Stomach (tissue), 4 donors: Measurements from ENCODE around the gene ATP6V0D1.

Source experiments
- POLR2A ChIP-seq, 4 donors: fragments of 450-650 bp; IDR thresholded peaks; one replicate each; pipeline ENCODE4 v1.6.1; 2016; ENCODE audit warnings: antibody characterized with exemption in 4 of 4, control low read depth in 2 of 4, mild to moderate bottlenecking in 1 of 4, moderate library complexity in 1 of 4
- TF ChIP-seq, protein P1 (sequence below), 7 experiments: fragments of 450-650 bp in 4 of 7; fragments of 200-600 bp in 3 of 7; sonication (generic) in 3 of 7; IDR thresholded peaks; one replicate each; pipeline ENCODE4 v1.5.1; 2016 to 2019; ENCODE audit warnings: antibody characterized with exemption in 7 of 7, control low read depth in 2 of 7, mild to moderate bottlenecking in 1 of 7

DNA sequence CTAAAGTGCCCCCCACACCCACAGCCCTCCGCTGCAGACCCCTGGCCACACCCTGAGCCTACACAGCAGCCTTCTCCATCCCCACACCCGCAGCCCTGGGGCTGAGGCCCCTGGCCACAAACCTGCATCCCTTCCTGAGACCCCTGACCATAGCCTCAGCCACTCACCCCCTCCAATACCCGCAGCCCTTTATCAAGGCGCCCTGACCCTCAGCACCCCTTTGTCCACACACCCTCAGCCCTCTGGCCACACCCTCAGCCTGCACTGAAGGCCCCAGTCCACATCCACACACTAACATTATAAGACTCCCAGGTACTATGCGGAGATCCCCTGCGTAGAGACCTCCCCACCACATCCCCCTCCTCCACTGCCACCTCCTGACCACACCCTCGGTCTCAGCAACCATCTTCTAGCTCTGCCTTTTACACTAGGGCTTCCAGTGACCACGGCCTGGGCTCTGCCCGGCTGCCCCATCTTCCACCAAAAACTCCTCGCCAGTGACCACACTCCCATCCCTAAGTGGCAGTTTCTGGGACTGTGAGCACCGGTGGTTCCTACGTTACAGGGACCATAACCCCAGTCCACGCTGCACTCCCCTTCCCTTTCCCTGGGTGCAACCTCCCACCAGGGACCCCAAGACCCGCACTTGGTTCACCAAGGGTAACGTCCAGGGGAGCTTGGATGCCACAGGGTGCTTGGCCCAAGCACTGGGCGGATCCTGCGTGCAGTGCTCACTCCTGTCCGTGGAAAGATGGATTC is 88.5 kb downstream of the ATP6V0D1 start:
- TF ChIP-seq, protein P1, sequence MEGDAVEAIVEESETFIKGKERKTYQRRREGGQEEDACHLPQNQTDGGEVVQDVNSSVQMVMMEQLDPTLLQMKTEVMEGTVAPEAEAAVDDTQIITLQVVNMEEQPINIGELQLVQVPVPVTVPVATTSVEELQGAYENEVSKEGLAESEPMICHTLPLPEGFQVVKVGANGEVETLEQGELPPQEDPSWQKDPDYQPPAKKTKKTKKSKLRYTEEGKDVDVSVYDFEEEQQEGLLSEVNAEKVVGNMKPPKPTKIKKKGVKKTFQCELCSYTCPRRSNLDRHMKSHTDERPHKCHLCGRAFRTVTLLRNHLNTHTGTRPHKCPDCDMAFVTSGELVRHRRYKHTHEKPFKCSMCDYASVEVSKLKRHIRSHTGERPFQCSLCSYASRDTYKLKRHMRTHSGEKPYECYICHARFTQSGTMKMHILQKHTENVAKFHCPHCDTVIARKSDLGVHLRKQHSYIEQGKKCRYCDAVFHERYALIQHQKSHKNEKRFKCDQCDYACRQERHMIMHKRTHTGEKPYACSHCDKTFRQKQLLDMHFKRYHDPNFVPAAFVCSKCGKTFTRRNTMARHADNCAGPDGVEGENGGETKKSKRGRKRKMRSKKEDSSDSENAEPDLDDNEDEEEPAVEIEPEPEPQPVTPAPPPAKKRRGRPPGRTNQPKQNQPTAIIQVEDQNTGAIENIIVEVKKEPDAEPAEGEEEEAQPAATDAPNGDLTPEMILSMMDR (IDR thresholded peaks at IDR 0.05): no peak
- TF ChIP-seq POLR2A (IDR thresholded peaks at IDR 0.05): no peak
